B cell (primary cell): ENCODE measurements around the gene SKOR1. TPM values are rescaled to one million over a fixed set of nuclear protein-coding genes. Genes with fewer than 3 reads are reported as not detected.
A peak's percentile ranks its signal among the peaks of the same experiment; 100 is the strongest.

ENCODE experiments used
- ATAC-seq: fragments of 200-7000 bp; cut with Tn5 transposase; one replicate; pipeline ENCODE4 v1.10.0; 2021; ENCODE audit warnings: low read depth, mild to moderate bottlenecking, moderate number of reproducible peaks, moderate library complexity
- CTCF ChIA-PET: fragments of 350-600 bp; sonication (Branson Sonifier 250); formaldehyde crosslinking; loops from one replicate; lab custom pipeline; 2021; ENCODE audit warnings: antibody characterized with exemption, inconsistent platforms; lab: Charles Lee
- POLR2A ChIA-PET: fragments of 350-600 bp; sonication (Branson Sonifier 250); formaldehyde crosslinking; loops from one replicate; lab custom pipeline; 2021; ENCODE audit warnings: antibody characterized with exemption; lab: Charles Lee
- DNase-seq: peaks from one replicate; pipeline ENCODE4 v3.0.0; 2013
- H2AFZ ChIP-seq: 2 replicates; pipeline ENCODE4 v1.6.1; 2012; ENCODE audit warnings: mild to moderate bottlenecking, low read depth, low read length; ENCODE audit not compliant: insufficient read depth, poor library complexity, severe bottlenecking
- H3K27ac ChIP-seq, 2 donors: 1 replicate in 1 of 2; 2 replicates in 1 of 2; pipeline ENCODE4 v1.5.1; 2012 to 2013; ENCODE audit warnings: low read length in 2 of 2, mild to moderate bottlenecking in 2 of 2, moderate library complexity in 1 of 2
- H3K27me3 ChIP-seq, 4 experiments: fragments of 200-600 bp in 1 of 4; sonication (generic) in 1 of 4; replicated peaks in 1 of 4; 1 replicate in 2 of 4; 2 replicates in 2 of 4; pipeline versions ENCODE4 v1.6.1 to v1.7.0; 2013 to 2016; ENCODE audit warnings: low read length in 3 of 4, mild to moderate bottlenecking in 2 of 4, mixed read lengths in 1 of 4, moderate library complexity in 1 of 4; ENCODE audit not compliant: insufficient read depth in 4 of 4, control insufficient read depth in 3 of 4; ENCODE audit errors: control extremely low read depth in 1 of 4
- H3K36me3 ChIP-seq, 2 experiments: replicated peaks in 1 of 2; 1 replicate in 1 of 2; 2 replicates in 1 of 2; pipeline versions ENCODE4 v1.6.1 to v1.7.1; 2013; ENCODE audit warnings: low read length in 1 of 2; ENCODE audit not compliant: insufficient read depth in 2 of 2, control insufficient read depth in 1 of 2; ENCODE audit errors: control extremely low read depth in 1 of 2, extremely low read depth in 1 of 2
- H3K4me1 ChIP-seq, 2 donors: fragments of 200-600 bp in 1 of 2; sonication (generic) in 1 of 2; 1 replicate in 1 of 2; 2 replicates in 1 of 2; pipeline versions ENCODE4 v1.5.1 to v1.6.1; 2013 to 2017; ENCODE audit warnings: low read length in 2 of 2; ENCODE audit not compliant: control insufficient read depth in 2 of 2, insufficient read depth in 2 of 2
- H3K4me2 ChIP-seq: replicated peaks from 2 replicates; pipeline ENCODE3; 2012; ENCODE audit warnings: mild to moderate bottlenecking, low read depth, low read length; ENCODE audit not compliant: poor library complexity, severe bottlenecking
- H3K4me3 ChIP-seq, 5 experiments: fragments of 200-600 bp in 1 of 5; sonication (generic) in 1 of 5; 1 replicate in 3 of 5; 2 replicates in 2 of 5; pipeline versions ENCODE4 v1.5.1 to v1.7.0; 2011 to 2016; ENCODE audit warnings: low read length in 4 of 5, mild to moderate bottlenecking in 4 of 5, low read depth in 2 of 5, control low read depth in 1 of 5, moderate library complexity in 1 of 5; ENCODE audit not compliant: insufficient read depth in 1 of 5; ENCODE audit errors: control extremely low read depth in 1 of 5, extremely low read depth in 1 of 5
- H3K79me2 ChIP-seq: fragments of 200-600 bp; sonication (generic); one replicate; pipeline ENCODE4 v1.6.0; 2016; ENCODE audit warnings: low read length; ENCODE audit not compliant: control insufficient read depth, insufficient read depth
- H3K9ac ChIP-seq: fragments of 200-600 bp; sonication (generic); 2 replicates; pipeline ENCODE4 v1.6.1; 2017; ENCODE audit warnings: mild to moderate bottlenecking, low read length, moderate library complexity
- H3K9me3 ChIP-seq, 3 donors: one replicate each; pipeline versions ENCODE4 v1.6.1 to v1.7.1; 2013; ENCODE audit warnings: low read length in 2 of 3; ENCODE audit not compliant: control insufficient read depth in 2 of 3, insufficient read depth in 1 of 3; ENCODE audit errors: control extremely low read depth in 1 of 3
- H4K20me1 ChIP-seq: 2 replicates; pipeline ENCODE4 v1.6.0; 2012; ENCODE audit warnings: mild to moderate bottlenecking, low read length; ENCODE audit not compliant: insufficient read depth, control insufficient read depth, poor library complexity, severe bottlenecking
- H3K27ac Mint-ChIP-seq: one replicate; pipeline ENCODE4 v1.8.0; 2021; ENCODE audit warnings: mixed read lengths
- H3K27me3 Mint-ChIP-seq: one replicate; pipeline ENCODE4 v1.8.0; 2021; ENCODE audit warnings: mixed read lengths
- H3K4me1 Mint-ChIP-seq: one replicate; pipeline ENCODE4 v1.8.0; 2021; ENCODE audit warnings: mixed read lengths
- H3K4me3 Mint-ChIP-seq: one replicate; pipeline ENCODE4 v1.8.0; 2021; ENCODE audit warnings: mixed read lengths
- H3K9me3 Mint-ChIP-seq: one replicate; pipeline ENCODE4 v1.8.0; 2022; ENCODE audit warnings: mixed read lengths; ENCODE audit not compliant: insufficient read depth
- CTCF ChIP-seq: fragments of 200-600 bp; IDR thresholded peaks from one replicate; pipeline ENCODE4 v1.8.0; 2022; ENCODE audit warnings: antibody characterized with exemption, mild to moderate bottlenecking
- EZH2 ChIP-seq: IDR thresholded peaks from 2 replicates; pipeline ENCODE4 v1.6.1; 2012; ENCODE audit warnings: borderline replicate concordance, low read depth, mild to moderate bottlenecking, moderate library complexity, low read length; ENCODE audit not compliant: insufficient read depth, poor library complexity, severe bottlenecking
- whole genome bisulfite sequencing: methylation state at CpG from one replicate; pipeline ENCODE4 v1.1.5; 2013; ENCODE audit warnings: missing lambda C conversion rate; ENCODE audit not compliant: insufficient coverage; 5-methylcytosine and 5-hydroxymethylcytosine counted together
- intact Hi-C: fragments of 100-400 bp; cut with micrococcal nuclease; formaldehyde crosslinking; loops from one replicate; pipeline ENCODE4 v1.10.0; 2022
- polyA plus RNA-seq: library from polyadenylated mRNA; depleted of rRNA; stranded (reverse); fragments of >200 nt; gene quantifications from 2 replicates; pipeline ENCODE4 v1.2.3, GENCODE V29; 2012
- total RNA-seq, 2 donors: library from RNA; stranded (reverse); fragments of 120-200 nt in 1 of 2; gene quantifications; 1 replicate in 1 of 2; 2 replicates in 1 of 2; pipeline versions ENCODE4 v1.2.3 to v1.2.4, GENCODE V29; 2013 to 2022

Gene SKOR1
- total and polyA plus RNA-seq, 2 donors (not counting 1 experiment from before 2014, with no cell fraction given) = 0.37 to 0.67 TPM

GRCh38 chr15:67784856-67785430, 40.4 kb upstream of the SKOR1 start:
- Histone ChIP-seq H3K4me3 (no peak overlapping the region), H3K4me1 (peaks cover 37 to 45% of the 10 kb centered on the region in 2 donors), H4K20me1 (no peaks in the 10 kb centered on the region), H3K36me3 (no peaks in the 10 kb centered on the region), H3K9me3 (peaks cover 0 to 9% (median 0%) of the 10 kb centered on the region in 3 donors), H3K27ac (peak overlapping the region; percentile 75 to 85), H2AFZ (no peak overlapping the region), H3K4me2 (peak overlapping the region; percentile 54), H3K27me3 (no peaks in the 10 kb centered on the region), H3K79me2 (no peaks in the 10 kb centered on the region), H3K9ac (no peak overlapping the region)
- intact Hi-C loops = loop anchor here (1.0 to 10.0 kb wide), 4 partner anchors 243 to 700 kb away; partner anchors contain the start of genes C15orf61, FEM1B and MAP2K5
- TF ChIP-seq CTCF (no peak), EZH2 (no peak)
- H3K27ac Mint-ChIP-seq = peak overlapping the region; percentile 91
- H3K9me3 Mint-ChIP-seq = no peaks in the 10 kb centered on the region
- peaks cover 52% of the 10 kb centered on the region for H3K4me1 Mint-ChIP-seq
- ChIA-PET CTCF (interaction anchor here (1.1 to 10.4 kb wide), 6 partner anchors 8 to 838 kb away, joined by 3 to 237 read pairs (median 13); partner anchors contain the start of genes RNU6-1 and SKOR1), POLR2A (interaction anchor here (0.5 to 3.5 kb wide), 5 partner anchors 19 to 1666 kb away, joined by 3 to 22 read pairs (median 10); partner anchors contain the start of gene SKOR1)
- 29% methylated on average over 8 of the region's 12 CpGs for WGBS
- DNase-seq (no peak), ATAC-seq (peak; percentile 9)
- H3K27me3 Mint-ChIP-seq = no peaks in the 10 kb centered on the region
- H3K4me3 Mint-ChIP-seq = peak overlapping the region; percentile 66

GRCh38 chr15:67785431-67785830, 39.9 kb upstream of the SKOR1 start:
- H3K9me3 Mint-ChIP-seq = no peaks in the 10 kb centered on the region
- no peak for TF ChIP-seq CTCF
- no peak for TF ChIP-seq EZH2
- intact Hi-C loops = loop anchor here (10.0 kb wide), 1 partner anchor 701 kb away; no protein-coding TSS in a partner anchor
- peak overlapping the region; percentile 75 to 85 for H3K27ac ChIP-seq
- ChIA-PET CTCF (interaction anchor here (1.1 to 10.4 kb wide), 3 partner anchors 40 to 328 kb away, joined by 3 to 237 read pairs (median 177); partner anchors contain the start of genes RNU6-1 and SKOR1), POLR2A (interaction anchor here (0.9 to 3.5 kb wide), 4 partner anchors 19 to 50 kb away, joined by 3 to 22 read pairs (median 12); partner anchors contain the start of gene SKOR1)
- H3K4me1 Mint-ChIP-seq = peaks cover 51% of the 10 kb centered on the region
- peak overlapping the region; percentile 54 for H3K4me2 ChIP-seq
- ATAC-seq (no peak), DNase-seq (peak; percentile 19)
- WGBS = 95% methylated on average over 3 of the region's 5 CpGs
- H2AFZ ChIP-seq = no peak overlapping the region
- no peak overlapping the region for H3K4me3 ChIP-seq
- H3K36me3 ChIP-seq = no peaks in the 10 kb centered on the region
- H3K4me3 Mint-ChIP-seq = peak overlapping the region; percentile 66
- peaks cover 36 to 42% of the 10 kb centered on the region in 2 donors for H3K4me1 ChIP-seq
- H3K27ac Mint-ChIP-seq = peak overlapping the region; percentile 91
- H3K27me3 ChIP-seq = no peaks in the 10 kb centered on the region
- H3K9me3 ChIP-seq = peaks cover 0 to 9% (median 0%) of the 10 kb centered on the region in 3 donors
- H3K27me3 Mint-ChIP-seq = no peaks in the 10 kb centered on the region
- no peak overlapping the region for H3K9ac ChIP-seq
- no peaks in the 10 kb centered on the region for H3K79me2 ChIP-seq
- no peaks in the 10 kb centered on the region for H4K20me1 ChIP-seq
